Caco-2 (cell line): ENCODE data around the gene C20orf141. TPM values are rescaled to one million over a fixed set of nuclear protein-coding genes. Genes with fewer than 3 reads are reported as not detected.

Experiments used
- BruUV-seq: library from RNA; stranded (reverse); fragments of 400-500 nt; replicated peaks from 2 replicates; lab custom pipeline; 2021; lab: Mats Ljungman, UMichigan
- CTCF ChIA-PET: fragments of 300-600 bp; sonication (Branson Sonifier 250); formaldehyde crosslinking; loops from one replicate; lab custom pipeline; 2022; ENCODE audit warnings: antibody characterized with exemption; lab: Charles Lee
- POLR2A ChIA-PET: fragments of 300-600 bp; sonication (Branson Sonifier 250); formaldehyde crosslinking; loops from one replicate; lab custom pipeline; 2022; ENCODE audit warnings: antibody characterized with exemption; lab: Charles Lee
- DNase-seq, 2 experiments: peaks; one replicate each; pipeline versions ENCODE4 v3.0.0 to v3.0.0-alpha.2; 2020 to 2022
- H3K27me3 ChIP-seq: replicated peaks from 2 replicates; pipeline ENCODE4 v1.6.0; 2011; ENCODE audit warnings: low read length; ENCODE audit not compliant: control insufficient read depth, insufficient read depth
- H3K36me3 ChIP-seq: 2 replicates; pipeline ENCODE4 v1.5.1; 2011; ENCODE audit warnings: low read length; ENCODE audit not compliant: control insufficient read depth, insufficient read depth
- H3K4me1 ChIP-seq: fragments of 250-450 bp; sonication (Bioruptor Pico); 2 replicates; pipeline ENCODE4 v1.5.1; 2020; ENCODE audit warnings: mild to moderate bottlenecking
- H3K4me3 ChIP-seq: 2 replicates; pipeline ENCODE4 v1.5.1; 2011; ENCODE audit warnings: low read depth, mild to moderate bottlenecking, control low read depth, low read length
- H3K9me3 ChIP-seq: fragments of 250-450 bp; sonication (Bioruptor Pico); 2 replicates; pipeline ENCODE4 v1.5.1; 2020; ENCODE audit warnings: mild to moderate bottlenecking, moderate library complexity
- H3K27ac Mint-ChIP-seq: one replicate; pipeline ENCODE4 v1.8.0; 2022; ENCODE audit warnings: mixed read lengths; ENCODE audit not compliant: unreplicated experiment
- H3K27me3 Mint-ChIP-seq: one replicate; pipeline ENCODE4 v1.8.0; 2022; ENCODE audit warnings: mixed read lengths; ENCODE audit not compliant: insufficient read depth, unreplicated experiment
- H3K36me3 Mint-ChIP-seq: one replicate; pipeline ENCODE4 v1.8.0; 2022; ENCODE audit warnings: mild to moderate bottlenecking, mixed read lengths; ENCODE audit not compliant: insufficient read depth, unreplicated experiment
- H3K4me1 Mint-ChIP-seq: one replicate; pipeline ENCODE4 v1.8.0; 2022; ENCODE audit warnings: low read depth, mixed read lengths; ENCODE audit not compliant: unreplicated experiment
- H3K4me3 Mint-ChIP-seq: one replicate; pipeline ENCODE4 v1.8.0; 2022; ENCODE audit warnings: mild to moderate bottlenecking, moderate library complexity, mixed read lengths; ENCODE audit not compliant: unreplicated experiment
- H3K9me3 Mint-ChIP-seq: one replicate; pipeline ENCODE4 v1.8.0; 2022; ENCODE audit warnings: mixed read lengths; ENCODE audit not compliant: unreplicated experiment
- CTCF ChIP-seq, 2 experiments: fragments of 200-600 bp in 1 of 2; IDR thresholded peaks; 1 replicate in 1 of 2; 2 replicates in 1 of 2; pipeline versions ENCODE4 v1.5.1 to v1.8.0; 2011 to 2022; ENCODE audit warnings: antibody characterized with exemption in 1 of 2, control low read depth in 1 of 2, inconsistent platforms in 1 of 2, low read depth in 1 of 2, low read length in 1 of 2, mild to moderate bottlenecking in 1 of 2, moderate library complexity in 1 of 2; ENCODE audit not compliant: insufficient read depth in 1 of 2, severe bottlenecking in 1 of 2, unreplicated experiment in 1 of 2
- intact Hi-C: fragments of 100-400 bp; cut with micrococcal nuclease; formaldehyde crosslinking; loops from one replicate; pipeline ENCODE4 v1.10.0; 2022; ENCODE audit not compliant: unreplicated experiment
- total RNA-seq: library from RNA; stranded (reverse); gene quantifications from 2 replicates; pipeline ENCODE4 v1.2.3, GENCODE V29; 2022

The C20orf141 gene
- total RNA-seq, 1 experiment from 2014 or later = not detected

GRCh38 chr20:2837221-2837960 is 22.6 kb downstream of the C20orf141 start:
- no peak for TF ChIP-seq CTCF (IDR thresholded peaks at IDR 0.05; ENCODE audit: insufficient read depth in 1 of 2, low read depth in 1 of 2, low read length in 1 of 2, severe bottlenecking in 1 of 2, unreplicated experiment in 1 of 2)
- ChIA-PET POLR2A (interaction anchor here (0.6 kb wide), 1 partner anchor 79 kb away, joined by 6 read pairs; no protein-coding TSS in a partner anchor), CTCF (no interaction called here)
- DNase-seq = no peak
- no peak overlapping the region for H3K4me3 Mint-ChIP-seq
- Histone ChIP-seq H3K4me1 (peaks cover 8% of the 10 kb centered on the region; the same call in 1 of the 2 replicates), H3K9me3 (no peaks in the 10 kb centered on the region), H3K36me3 (peaks cover 4% of the 10 kb centered on the region), H3K4me3 (no peak overlapping the region), H3K27me3 (no peaks in the 10 kb centered on the region)
- peaks cover 7% of the 10 kb centered on the region for H3K4me1 Mint-ChIP-seq
- peaks cover 24% of the 10 kb centered on the region for H3K36me3 Mint-ChIP-seq
- intact Hi-C loops = no loop called here
- no peak overlapping the region for H3K27ac Mint-ChIP-seq
- no peaks in the 10 kb centered on the region for H3K9me3 Mint-ChIP-seq
- H3K27me3 Mint-ChIP-seq = no peaks in the 10 kb centered on the region
- BruUV-seq = no TSS peak

- no TSS peak for BruUV-seq
- TF ChIP-seq CTCF (IDR thresholded peaks at IDR 0.05; ENCODE audit: insufficient read depth in 1 of 2, low read depth in 1 of 2, low read length in 1 of 2, severe bottlenecking in 1 of 2, unreplicated experiment in 1 of 2) = no peak
- CTCF ChIA-PET = no interaction called here
- Mint-ChIP-seq H3K36me3 (peaks cover 24% of the 10 kb centered on the region), H3K27me3 (no peaks in the 10 kb centered on the region), H3K4me1 (peaks cover 7% of the 10 kb centered on the region), H3K27ac (no peak overlapping the region), H3K9me3 (no peaks in the 10 kb centered on the region), H3K4me3 (no peak overlapping the region)
- POLR2A ChIA-PET = interaction anchor here (0.5 to 0.6 kb wide), 2 partner anchors 35 to 80 kb away, joined by 3 to 6 read pairs; partner anchors contain the start of gene PTPRA
- intact Hi-C loops = no loop called here
- Histone ChIP-seq H3K4me3 (no peak overlapping the region), H3K9me3 (no peaks in the 10 kb centered on the region), H3K4me1 (peaks cover 8% of the 10 kb centered on the region; the same call in 1 of the 2 replicates), H3K27me3 (no peaks in the 10 kb centered on the region), H3K36me3 (peaks cover 4% of the 10 kb centered on the region)
- no peak for DNase-seq
Observed at GRCh38 chr20:2838170-2838797, 23.5 kb downstream of the C20orf141 start.

DNA sequence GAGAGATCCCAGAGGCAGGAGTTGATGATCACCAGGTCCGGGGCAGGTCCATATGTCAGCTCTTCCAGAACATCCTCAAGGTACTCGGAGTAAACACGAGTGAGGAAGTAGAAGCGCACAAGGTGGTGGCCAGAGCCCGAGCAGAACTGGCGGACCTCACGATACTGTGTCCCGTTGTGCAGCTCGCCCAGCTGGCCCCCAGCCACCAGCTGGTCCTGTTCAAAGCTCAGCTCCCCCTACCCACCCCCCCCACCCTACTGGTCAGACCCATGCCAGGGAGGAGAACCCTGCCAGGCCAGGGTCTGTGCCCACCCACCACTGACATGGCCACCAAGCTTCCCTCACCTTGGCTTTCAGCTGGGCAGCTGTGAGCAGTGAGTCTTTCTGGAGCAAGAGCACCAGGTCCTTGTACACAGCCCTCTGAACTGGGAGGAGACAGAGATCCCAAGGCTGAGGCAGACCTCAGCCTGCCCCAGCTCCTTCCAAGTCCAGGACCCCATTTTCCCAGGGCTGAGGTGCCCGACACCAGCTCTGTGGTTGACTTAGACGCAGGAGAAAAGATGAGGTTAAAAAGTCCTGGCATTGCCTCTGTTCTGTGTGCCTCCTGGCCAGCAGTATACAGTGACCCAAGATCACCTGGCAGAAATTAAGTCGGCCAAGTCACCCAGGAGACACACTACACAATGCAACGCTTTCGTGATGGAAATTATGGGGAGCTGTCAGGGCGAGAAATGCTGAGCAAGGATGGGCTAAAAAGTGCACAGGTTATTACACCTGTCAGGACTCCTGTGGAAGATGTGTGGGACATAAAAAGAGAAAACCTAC is 24.3 kb downstream of the C20orf141 start:
- Histone ChIP-seq H3K27me3 (no peaks in the 10 kb centered on the region), H3K9me3 (no peaks in the 10 kb centered on the region), H3K4me1 (peaks cover 8% of the 10 kb centered on the region; the same call in 1 of the 2 replicates), H3K36me3 (peaks cover 4% of the 10 kb centered on the region), H3K4me3 (peak overlapping the region; percentile 91)
- no peak for DNase-seq
- H3K4me3 Mint-ChIP-seq = peak overlapping the region; percentile 89
- peaks cover 24% of the 10 kb centered on the region for H3K36me3 Mint-ChIP-seq
- ChIA-PET CTCF (no interaction called here), POLR2A (interaction anchor here (0.5 to 0.7 kb wide), 3 partner anchors 10 to 944 kb away, joined by 3 to 4 read pairs (median 3); partner anchors contain the start of gene PTPRA)
- no peaks in the 10 kb centered on the region for H3K9me3 Mint-ChIP-seq
- TSS peak; percentile 43 for BruUV-seq
- H3K27ac Mint-ChIP-seq = peak overlapping the region; percentile 97
- TF ChIP-seq CTCF (IDR thresholded peaks at IDR 0.05; ENCODE audit: insufficient read depth in 1 of 2, low read depth in 1 of 2, low read length in 1 of 2, severe bottlenecking in 1 of 2, unreplicated experiment in 1 of 2) = no peak
- H3K27me3 Mint-ChIP-seq = no peaks in the 10 kb centered on the region
- peaks cover 7% of the 10 kb centered on the region for H3K4me1 Mint-ChIP-seq
- intact Hi-C loops = no loop called here
